GM08714 (cell line): Measurements from ENCODE around the gene DAB1.

Experiments used
- H3K4me3 ChIP-seq: fragments of 200-500 bp; sonication (Bioruptor generic); 2 replicates; pipeline ENCODE4 v1.5.1; 2014; ENCODE audit warnings: mild to moderate bottlenecking, low read length, inconsistent platforms
- ZNF274 ChIP-seq: IDR thresholded peaks from 2 replicates; pipeline ENCODE4 v1.6.1; 2012; ENCODE audit warnings: mild to moderate bottlenecking, low read depth, low read length

Gene DAB1

GRCh38 chr1:57327946-57328345 lies 95.9 kb downstream of the DAB1 start:
- no peak overlapping the region for H3K4me3 ChIP-seq
- no peak for TF ChIP-seq ZNF274

DNA sequence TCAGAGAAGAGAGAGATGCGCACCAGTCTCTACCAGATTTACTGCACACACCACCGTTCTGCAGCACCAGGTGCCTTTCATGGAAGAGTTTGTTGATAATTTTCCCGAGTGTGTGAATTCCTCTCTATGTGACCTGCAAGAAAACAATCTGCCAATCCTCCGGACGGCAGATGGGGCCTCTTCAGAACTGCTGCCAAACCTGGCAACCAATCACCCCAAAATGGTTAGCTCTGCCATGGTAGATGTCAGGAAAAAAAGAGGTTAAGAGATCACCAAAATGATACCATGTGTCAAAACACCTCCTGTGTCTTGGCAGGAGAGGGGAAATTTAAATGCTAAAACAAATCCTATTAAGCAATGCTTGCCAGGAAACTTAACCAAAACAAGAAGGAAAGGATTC lies 96.5 kb downstream of the DAB1 start:
- no peak overlapping the region for H3K4me3 ChIP-seq
- TF ChIP-seq ZNF274: no peak

DNA sequence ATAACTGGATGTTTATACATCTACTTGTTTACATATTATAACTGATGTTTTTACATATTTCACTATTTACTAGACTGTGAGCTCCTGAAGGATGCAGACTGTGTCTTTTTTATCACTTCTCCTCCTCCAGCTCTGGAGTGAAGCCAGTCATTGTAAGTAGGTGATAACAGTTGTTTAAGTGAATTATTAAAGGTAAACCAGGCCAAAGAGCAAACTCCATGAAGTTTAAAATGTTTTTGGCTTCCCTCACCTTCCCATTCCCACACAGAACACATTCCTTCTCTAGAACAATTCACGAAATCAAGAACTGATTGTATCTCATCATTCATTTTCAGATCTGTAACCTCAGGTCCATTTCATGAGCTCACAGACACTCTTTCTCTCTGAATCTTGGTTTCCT lies 98.3 kb downstream of the DAB1 start:
- no peak overlapping the region for H3K4me3 ChIP-seq
- no peak for TF ChIP-seq ZNF274

DNA sequence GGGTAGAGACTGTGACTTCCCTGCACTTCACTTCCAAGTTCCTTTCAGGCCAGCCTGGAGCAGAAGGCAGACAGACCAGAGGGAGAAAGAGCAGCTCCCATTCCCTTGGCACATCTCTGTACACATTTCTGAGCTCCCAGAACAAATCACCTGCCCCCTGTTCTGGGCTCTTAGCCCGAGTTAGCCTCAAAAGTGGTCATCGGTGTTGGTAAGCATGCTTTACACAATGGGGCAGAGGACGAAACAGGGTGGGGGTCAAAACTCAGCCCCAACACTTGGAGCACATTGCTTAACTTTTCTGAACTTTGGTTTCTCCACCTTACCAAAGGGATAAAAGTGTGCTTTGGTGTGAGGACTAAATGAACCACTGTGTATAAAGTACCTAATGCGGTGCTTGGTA lies 98.7 kb downstream of the DAB1 start:
- no peak overlapping the region for H3K4me3 ChIP-seq
- TF ChIP-seq ZNF274: no peak

- no peak for TF ChIP-seq ZNF274
- H3K4me3 ChIP-seq: no peak overlapping the region
These were observed 99.5 kb downstream of the DAB1 start for GRCh38 chr1:57324388-57324787.

- TF ChIP-seq ZNF274: no peak
- no peak overlapping the region for H3K4me3 ChIP-seq
These were observed 102.1 kb downstream of the DAB1 start for GRCh38 chr1:57321776-57322175.

GRCh38 chr1:57319791-57320190 lies 104.1 kb downstream of the DAB1 start:
- TF ChIP-seq ZNF274: no peak
- no peak overlapping the region for H3K4me3 ChIP-seq

GRCh38 chr1:57319165-57319564 lies 104.7 kb downstream of the DAB1 start:
- TF ChIP-seq ZNF274: no peak

GRCh38 chr1:57316861-57317260 lies 107.0 kb downstream of the DAB1 start:
- no peak overlapping the region for H3K4me3 ChIP-seq
- no peak for TF ChIP-seq ZNF274

More at GRCh38 chr1:57319165-57319564, 104.7 kb downstream of the DAB1 start:
- no peak overlapping the region for H3K4me3 ChIP-seq

DNA sequence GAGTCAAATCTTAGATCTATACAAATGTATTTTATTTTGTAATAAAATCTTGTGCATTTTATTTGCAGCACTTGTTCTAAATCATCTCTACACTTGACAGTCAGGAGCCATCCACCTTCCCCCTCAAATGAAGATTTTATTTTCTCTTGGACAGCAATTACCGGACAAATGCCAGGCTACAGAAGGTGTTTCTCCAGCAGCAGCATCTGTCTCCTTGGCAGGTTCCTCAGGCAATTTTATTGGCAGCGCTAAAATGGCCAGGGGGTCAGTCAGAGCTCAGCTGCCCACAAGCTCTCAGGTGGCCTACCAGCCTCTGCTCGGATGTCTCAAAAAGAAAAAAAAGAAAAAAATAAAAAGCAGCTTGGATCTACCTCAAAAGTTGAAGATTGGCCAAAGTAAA lies 107.6 kb downstream of the DAB1 start:
- H3K4me3 ChIP-seq: no peak overlapping the region
- TF ChIP-seq ZNF274: no peak

- H3K4me3 ChIP-seq: no peak overlapping the region
- TF ChIP-seq ZNF274: no peak
These were observed 111.0 kb downstream of the DAB1 start for GRCh38 chr1:57312869-57313268.

DNA sequence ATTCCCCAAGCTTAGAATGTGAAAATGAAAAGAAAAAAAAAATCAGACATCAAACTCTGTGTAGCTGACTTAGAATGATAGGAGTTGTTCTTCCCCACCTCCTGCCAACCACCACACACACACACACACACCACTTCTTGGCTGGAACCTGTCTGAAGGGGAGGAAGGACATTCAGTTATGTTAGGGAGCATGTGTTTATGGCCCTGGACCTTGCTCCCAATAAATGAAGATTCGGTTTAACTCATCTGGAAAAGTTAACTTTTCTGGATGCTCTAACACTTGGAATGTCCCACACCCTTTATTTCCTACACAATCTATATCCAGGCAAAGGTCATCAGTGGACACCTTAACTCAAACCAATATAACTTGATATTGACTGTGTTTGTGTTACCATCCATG lies 112.4 kb downstream of the DAB1 start:
- no peak overlapping the region for H3K4me3 ChIP-seq
- no peak for TF ChIP-seq ZNF274

DNA sequence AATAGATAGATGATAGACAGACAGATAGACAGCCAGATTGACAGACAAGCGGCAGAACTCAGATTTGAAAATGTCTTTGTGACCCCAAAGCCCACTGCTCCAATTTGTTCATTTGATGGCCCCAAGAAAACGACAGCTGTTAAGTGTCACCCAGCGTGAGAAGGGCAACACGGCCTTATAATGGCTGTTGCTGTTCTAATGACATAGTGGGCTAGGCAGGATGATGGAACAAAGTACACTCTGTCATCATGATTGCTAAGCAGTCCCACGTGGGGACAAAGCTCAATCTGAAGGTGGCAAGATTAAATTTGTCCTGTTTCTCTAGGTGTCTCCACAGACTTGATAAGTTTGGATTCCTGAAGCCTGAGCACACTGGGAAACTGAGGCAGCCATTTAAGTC lies 112.9 kb downstream of the DAB1 start:
- TF ChIP-seq ZNF274: no peak
- no peak overlapping the region for H3K4me3 ChIP-seq

DNA sequence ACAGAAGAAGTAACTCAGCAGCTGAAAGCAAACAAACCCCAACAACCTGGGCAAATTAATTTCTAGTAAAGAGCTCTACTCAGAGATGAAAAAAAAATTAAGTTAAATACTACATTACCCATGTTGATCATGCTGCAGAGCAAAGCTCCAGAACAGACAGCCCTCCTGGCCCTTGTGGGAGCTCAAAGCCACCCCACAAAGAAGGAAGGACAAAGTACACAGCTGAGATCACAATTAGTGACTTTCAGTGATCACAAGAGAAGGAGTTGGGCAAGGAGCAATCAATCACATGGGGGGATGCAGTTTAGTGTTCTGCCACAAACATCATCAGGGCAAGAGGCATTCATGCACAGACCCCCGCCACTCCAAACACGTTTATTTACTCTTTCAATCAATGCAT lies 114.2 kb downstream of the DAB1 start:
- H3K4me3 ChIP-seq: no peak overlapping the region
- TF ChIP-seq ZNF274: no peak

DNA sequence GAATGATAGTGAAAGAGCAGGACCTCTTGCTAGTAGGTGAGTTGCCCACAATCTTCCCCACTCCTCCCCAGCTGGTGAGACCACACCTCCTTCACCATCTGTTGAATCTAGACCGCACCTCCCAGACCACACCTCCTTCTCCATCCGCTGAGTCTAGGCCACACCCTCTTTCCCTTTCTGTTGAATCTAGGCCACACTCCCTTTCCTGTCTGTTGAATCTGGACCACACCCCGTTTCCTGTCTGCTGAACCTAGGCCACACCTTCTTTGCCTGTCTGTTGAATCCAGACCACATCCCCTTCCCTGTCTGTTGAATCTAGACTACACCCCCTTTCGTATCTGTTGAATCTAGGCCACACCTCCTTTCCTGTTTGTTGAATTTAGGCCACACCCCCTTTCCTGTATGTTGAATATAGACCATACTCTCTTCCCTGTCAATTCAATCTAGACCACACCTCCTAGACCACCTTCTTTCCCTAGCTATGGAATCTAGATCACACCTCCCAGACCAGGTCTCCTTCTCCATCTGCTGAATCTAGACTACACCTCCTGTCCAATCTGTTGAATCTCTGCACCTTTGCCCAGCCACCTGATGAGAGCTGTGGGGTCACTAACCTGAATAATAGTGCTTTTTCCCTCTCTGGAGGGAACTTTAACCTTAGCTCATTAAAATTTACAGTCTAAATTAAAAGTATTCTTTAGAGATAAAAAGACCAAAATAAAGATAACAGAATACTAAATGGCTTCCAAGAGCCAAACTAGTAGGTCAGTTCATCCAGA lies 116.3 kb downstream of the DAB1 start:
- TF ChIP-seq ZNF274: no peak
- no peak overlapping the region for H3K4me3 ChIP-seq

DNA sequence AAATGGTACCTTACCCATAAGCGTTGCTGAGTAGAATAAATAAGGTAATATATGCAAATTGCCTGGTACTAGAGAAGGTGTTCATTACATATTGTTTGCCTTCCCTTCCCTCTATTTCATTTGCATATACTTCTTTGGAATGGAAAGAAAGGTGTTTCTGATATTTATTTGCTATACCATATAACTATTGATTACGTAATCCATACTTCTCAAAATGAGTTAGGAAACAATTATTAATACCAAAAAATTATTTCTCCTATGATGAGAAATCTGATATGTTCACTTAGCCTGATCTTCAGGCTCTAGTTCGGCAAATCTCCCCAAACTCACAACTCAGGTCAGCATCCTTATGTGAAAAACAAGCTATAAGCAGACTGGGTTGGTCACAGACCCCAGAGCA lies 119.3 kb downstream of the DAB1 start:
- TF ChIP-seq ZNF274: no peak
- no peak overlapping the region for H3K4me3 ChIP-seq
